CD4-positive, alpha-beta T cell treated with Interleukin-4 for 4 hours (primary cell): Measurements from ENCODE around the gene TJP2.

Experiments
- DNase-seq: peaks from one replicate; pipeline ENCODE4 v3.0.0-alpha.2; 2020

The TJP2 gene

DNA sequence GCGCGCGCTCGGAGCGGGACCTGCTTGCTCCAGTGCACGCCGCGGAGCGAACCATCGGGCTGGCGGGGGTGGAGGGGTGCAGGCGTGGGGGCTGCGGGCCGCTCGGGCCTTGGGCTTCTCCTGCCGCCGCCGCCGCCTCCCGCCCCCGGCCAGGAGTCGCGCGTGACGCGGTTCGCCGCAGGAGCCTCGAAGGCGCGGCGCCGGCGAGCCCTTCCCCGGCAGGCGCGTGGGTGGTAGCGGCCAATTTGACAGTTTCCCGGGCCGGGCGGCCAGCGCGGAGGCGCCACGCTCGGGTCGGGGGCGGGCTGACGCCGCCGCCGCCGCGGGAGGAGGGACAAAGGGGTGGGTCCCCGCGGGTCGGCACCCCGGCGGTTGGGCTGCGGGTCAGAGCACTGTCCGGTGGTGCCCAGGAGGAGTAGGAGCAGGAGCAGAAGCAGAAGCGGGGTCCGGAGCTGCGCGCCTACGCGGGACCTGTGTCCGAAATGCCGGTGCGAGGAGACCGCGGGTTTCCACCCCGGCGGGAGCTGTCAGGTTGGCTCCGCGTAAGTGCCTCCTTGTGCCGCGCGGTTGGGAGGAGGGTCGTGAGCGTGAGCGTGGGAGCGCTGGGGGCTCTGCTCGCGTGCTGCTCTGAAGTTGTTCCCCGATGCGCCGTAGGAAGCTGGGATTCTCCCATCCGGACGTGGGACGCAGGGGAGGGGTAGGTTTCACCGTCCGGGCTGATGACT is at the start of gene TJP2:
TSS of gene TJP2 (plus strand) at position 387 of the 725 bp plus-strand sequence. CDS start at position 483, 96 bp downstream.
- peak; percentile 22 for DNase-seq

DNA sequence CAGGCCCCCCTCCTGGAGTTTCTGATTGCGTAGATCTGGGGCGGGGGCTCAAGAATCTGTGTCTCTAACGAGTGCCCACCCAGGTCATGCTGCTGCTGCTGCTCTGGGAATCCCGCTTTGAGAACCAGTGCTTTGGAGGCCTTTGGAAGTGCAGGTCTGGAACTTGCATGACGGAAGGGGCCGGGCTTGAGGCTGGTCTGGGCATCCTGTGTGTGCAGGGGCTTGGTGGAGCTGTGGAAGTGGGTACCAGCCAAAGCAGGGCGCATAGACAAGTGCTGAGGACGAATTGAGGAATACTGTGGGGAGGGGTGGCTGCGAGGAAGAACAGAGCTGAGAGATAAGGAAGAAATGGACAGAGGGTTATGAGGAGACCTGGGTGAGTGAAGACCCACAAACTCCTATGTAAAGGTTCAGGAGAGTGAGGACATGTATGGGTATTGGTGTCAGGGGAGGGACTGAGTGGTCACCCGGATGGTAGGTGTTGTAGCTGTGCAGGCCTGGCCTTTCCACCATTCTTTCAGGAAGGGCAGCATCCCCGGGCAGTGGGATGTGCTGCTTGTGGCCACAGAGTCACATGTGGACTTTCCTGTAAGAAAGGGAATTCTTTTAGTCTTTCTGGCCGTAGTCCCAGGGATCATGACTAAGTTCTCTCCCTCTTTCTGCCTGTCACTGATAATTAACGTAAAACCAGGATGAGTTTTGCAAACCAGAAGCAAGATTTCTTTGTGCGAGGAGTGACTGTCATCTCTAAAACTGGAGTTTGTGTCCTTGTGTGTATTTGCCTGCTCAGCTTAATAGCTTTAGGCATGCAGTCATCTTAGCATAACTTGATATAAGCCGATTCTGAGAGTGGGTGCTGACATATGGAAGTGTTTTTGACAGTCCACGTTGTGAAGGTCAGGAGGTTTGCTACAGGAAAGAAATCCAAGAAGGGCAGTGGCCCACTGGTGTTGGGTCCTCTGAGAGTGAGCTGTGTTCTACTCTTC is 43.3 kb upstream of the TJP2 start:
- no peak for DNase-seq

DNA sequence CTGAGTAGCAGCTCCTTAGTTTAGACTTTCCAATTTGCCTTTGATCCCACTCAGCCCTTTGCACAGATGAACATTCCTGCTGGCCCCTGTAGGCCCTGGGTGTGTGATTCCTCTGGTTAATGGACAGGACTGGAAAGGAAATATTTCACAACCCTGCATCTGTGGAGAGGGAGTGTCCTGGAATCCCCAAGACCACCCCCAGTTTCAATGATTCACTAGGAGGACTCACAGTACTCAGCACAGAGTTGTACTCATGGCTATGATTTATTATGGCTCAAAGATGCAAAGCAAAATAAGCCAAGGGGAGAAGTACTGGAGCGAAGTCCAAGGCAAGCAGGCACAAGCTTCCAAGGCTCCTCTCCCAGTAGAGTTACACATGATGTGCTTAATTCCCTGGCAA is 42.4 kb upstream of the TJP2 start:
- no peak for DNase-seq

DNA sequence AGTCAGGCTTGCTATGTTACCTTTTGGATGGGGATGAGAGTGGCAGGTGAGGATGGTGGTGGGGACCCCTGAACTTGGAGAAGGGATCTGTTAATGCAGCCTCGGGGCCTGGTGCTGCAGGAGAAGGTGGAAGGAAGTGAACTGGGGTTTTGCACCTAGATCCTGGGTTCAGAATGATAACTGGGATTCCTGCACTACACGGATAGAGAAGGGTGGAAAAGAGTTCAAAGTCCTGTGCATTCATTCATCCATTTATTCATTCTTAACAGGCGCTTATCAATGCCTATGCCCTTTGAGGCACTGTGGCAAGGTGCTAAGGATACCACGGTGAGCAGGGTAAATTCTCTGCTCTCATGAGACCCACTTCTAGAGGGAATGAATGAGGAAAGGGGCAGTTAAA is 41.7 kb upstream of the TJP2 start:
- DNase-seq: no peak

DNA sequence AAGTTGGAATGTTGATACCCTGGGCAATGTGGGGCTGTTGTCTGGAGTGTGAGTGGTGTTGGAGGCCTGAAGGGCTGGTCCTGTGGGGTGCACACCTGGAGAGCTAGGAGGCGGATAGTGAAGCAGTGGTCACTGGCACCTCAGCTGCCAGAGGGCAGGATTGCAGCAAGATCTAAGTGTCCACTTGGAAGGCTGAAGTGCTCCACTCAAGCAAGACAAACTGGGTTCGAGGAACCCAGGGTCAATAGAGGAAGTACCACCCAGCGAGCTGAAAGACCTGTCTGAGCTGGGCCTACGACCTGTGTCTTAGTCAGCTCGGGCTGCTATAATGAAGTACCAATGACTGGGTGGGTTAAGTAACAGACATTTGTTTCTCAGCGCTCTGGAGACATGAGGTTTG is 39.7 kb upstream of the TJP2 start:
- DNase-seq: no peak

DNA sequence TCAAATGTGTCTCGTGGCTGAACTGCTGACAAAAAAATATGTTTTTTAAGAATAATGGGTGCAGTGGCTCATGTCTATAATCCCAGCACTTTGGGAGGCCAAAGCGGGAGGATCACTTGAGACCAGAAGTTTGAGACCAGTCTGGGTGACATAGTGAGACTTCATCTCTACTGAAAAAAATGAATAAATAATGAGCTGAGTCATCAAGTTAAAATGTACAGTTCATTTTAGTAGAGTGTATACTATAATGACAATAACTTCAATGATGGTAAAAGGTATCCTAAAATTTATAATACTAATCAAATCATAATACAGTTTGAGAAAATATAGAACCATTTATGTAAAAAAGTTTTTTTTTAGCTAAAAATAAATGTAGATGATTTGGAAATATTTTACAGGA is 37.9 kb upstream of the TJP2 start:
- DNase-seq: no peak

DNA sequence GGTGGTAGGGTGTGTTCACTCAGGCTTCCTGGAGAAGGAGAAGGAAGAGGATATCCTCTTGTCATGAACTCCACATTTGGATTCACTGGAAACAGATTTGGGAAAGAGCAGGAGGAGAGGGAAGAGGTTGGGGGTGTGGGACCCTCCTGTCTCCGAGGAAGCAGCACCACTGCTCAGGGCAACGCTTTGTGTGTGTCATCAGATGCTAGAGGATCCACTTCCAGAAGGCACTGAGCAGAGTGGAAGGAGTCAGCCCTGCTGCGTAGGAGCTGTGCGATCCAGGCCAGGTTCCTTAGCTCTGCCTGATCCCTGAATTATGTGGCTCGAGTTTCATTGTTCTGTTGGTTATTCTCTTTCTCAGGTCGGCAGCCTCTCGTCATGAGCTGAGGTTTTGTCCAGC is 37.3 kb upstream of the TJP2 start:
- no peak for DNase-seq

DNA sequence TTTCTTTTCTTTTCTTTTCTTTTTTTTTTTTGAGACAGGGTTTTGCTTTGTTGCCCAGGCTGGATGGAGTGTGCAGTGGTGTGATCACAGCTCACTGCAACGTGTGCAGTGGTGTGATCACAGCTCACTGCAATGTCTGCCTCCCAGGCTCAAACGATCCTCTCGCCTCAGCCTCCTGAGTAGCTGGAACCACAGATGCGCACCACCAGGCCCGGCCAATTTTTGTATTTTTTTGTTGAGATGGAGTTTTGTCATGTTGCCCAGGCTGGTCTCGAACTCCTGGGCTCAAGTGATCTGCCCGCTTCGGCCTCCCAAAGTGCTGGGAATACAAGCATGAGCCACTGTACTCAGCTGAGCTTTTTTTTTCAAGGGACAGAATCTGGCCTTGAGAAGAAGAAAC is 36.8 kb upstream of the TJP2 start:
- DNase-seq: no peak

DNA sequence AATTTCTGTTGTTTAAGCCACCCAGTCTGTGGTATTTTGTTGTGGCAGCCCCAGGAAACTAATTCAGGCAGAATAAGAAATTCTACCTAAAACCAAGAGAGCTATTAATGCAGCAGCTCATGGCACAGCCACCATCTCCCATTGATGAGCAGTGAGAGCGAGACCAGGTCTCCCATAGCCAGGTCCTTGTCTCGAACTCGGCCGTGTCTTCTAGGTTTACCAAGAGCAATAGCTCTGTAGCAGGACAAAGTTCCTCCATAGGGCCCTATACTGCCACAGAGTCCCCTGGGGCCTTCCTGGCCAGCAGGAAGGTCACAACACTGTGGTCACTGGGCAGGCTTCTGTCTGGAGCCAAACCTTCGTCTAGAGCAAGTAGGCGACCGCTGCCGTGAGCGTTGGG is 34.5 kb upstream of the TJP2 start:
- DNase-seq: no peak

DNA sequence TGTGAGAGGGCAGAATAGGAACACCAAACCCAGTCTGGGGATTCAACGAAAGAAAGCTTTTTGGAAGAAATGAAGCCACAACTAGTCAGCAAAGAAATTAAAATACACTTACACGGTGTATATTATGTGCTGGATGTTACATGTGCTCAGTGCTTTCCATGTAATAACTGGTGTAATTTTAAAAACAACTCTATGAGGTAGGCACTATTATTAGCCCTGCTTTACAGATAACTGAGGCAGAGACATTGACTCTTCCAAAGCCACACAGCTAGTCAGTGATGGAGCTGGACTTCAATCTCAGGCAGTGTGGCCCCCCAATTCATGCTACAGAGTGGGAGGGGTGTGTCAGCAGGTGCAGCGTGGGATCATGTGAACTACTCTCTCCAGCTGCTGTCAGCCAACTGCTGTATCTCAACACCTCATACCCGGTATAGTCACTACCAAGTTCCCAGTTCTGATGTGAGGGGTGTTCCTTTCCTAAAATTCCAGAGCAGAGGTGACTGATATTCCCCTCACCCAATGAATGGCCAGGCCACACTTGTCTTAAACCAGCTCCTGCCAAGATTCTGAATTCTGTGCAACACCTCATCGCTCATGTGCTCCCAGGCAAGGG is 33.8 kb upstream of the TJP2 start:
- no peak for DNase-seq

DNA sequence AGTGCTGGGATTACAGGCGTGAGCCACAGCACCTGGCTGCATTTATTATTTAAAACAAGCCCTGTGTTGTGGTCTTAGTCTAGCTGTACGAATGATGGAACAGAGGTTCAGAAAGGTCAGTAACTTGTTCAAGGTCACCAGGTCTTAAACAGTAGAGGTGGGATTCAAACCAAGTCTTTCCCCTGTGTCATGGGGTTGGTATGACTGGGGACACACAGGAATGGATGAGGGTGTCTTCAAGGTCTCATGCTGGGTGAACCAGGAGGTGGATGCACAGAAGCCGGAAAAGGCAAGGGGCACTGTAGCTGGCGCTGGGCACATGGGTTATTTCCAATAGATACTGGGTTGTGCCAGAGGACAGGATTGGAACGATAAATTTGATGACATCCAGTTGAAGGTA is 32.2 kb upstream of the TJP2 start:
- DNase-seq: no peak

DNA sequence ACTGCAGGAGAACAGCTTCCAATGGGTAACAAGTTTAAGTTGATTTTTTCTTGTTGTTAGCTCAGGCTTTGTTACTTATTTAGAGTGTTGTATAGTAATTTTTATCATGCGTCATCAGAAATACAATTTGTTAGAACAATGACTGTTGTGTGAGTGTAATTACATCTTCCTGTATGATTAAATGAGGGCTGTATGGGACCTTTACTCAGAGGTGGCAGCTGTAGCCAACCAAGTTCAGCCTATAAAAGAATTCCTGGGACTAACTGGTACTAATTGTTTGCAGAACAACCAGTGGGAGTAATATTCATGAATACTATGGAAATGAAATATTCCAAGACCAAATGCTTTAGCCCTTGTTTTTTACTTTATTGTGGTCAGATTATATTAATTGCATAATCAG is 30.8 kb upstream of the TJP2 start:
- DNase-seq: no peak

DNA sequence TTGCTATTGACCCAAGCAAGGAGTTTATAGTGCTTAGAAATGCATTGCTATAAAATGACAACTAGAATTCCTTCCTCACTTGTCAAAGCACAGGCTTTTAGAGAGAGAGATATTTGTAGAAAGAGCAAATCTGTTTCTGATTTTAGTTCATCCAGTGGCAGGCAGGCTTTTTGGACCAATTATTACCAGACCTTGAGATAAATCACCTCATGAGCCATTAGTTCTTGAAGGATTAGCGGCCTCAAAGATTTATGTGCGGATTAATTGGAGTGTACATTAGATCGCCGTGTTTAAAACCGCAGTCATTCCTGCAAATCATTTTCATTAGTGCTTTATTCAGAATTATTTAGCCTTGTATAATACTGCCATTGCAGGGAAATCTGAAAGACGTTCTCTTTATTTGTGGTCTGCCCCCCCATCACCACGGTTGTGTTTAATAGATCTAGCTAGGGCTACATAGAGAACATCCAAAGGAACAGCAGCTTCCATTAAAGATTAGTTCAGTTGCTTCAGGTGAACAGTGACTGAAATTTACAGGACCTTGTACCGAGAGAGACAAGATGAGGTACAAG is 28.8 kb upstream of the TJP2 start:
- no peak for DNase-seq

DNA sequence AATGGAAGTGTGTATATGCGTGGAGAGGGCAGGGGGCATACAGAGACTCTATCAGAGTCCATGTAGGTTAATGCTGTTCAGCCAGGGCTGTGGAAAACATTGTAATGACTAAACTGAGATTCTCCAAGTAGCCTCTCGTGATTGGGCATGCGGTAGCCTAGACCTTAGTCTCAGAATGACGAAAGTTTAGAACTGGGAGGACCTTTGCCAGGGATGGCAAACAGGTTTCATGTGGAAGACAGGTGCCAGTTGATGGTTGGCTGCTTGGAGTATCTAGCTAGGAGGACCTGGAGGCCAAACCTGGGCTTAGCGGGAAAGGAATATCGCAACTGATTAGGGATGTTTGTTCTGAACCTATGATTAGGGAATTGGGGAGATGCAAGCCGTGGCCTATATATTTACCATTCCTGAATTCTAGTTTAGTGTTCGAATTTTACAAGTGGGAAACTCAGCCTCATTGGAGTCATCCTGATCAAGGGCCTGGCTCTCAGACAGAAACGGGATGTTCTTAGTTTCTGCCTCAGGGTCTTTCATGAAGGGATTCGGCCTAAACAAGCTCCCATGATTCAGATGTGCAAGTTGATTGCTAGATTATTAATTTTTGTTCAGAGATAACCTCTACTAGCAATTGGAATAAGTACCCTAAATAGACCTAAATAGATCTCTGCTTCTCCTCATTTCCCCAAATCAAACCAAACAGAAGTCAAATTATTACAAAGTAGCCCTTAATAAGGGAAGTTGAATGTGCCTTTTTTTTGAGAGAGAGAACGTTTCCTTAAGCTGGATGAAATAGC is 26.8 kb upstream of the TJP2 start:
- DNase-seq: no peak

DNA sequence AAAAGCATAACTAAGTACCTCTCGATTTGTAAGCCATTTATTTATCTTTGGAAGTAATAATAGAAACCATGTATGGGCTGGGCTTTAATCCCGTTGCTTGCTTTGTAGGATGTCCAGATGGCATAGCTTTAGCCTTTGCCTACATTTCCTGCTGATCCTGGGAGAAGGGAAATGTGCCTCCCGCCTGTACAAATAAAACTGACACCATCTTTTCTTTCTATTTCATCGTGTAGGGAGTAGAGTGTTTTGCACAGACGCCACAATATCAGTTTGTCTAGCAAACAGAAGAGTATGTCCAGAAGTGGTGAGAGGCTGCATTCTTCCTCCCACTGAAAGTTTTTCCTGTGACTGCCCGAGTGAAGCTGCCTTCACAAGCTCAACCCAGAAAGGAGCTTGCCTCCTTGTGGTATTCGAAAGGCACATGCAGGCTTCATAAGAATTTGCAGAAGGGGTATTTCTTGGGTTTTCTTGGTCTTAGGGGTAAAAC is 24.7 kb upstream of the TJP2 start:
- no peak for DNase-seq

DNA sequence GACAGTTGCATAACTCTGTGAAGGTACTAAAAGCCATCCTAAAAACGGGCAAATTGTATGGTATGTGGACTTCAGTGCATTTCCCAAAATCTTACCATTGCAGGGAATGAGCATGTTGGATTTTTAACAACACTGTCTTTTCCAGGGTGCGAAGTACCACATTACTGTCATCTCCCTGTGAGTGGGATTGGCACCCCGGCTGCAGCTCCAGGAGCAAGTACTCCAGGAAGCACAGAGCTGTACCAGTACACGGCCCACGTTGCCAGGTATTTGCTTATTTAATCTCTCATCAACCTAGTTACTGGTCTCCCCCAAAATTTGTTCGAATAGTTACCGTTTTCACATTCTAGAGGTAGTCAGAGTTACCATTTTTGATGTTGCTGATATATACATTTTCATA is 22.6 kb upstream of the TJP2 start:
- DNase-seq: no peak

DNA sequence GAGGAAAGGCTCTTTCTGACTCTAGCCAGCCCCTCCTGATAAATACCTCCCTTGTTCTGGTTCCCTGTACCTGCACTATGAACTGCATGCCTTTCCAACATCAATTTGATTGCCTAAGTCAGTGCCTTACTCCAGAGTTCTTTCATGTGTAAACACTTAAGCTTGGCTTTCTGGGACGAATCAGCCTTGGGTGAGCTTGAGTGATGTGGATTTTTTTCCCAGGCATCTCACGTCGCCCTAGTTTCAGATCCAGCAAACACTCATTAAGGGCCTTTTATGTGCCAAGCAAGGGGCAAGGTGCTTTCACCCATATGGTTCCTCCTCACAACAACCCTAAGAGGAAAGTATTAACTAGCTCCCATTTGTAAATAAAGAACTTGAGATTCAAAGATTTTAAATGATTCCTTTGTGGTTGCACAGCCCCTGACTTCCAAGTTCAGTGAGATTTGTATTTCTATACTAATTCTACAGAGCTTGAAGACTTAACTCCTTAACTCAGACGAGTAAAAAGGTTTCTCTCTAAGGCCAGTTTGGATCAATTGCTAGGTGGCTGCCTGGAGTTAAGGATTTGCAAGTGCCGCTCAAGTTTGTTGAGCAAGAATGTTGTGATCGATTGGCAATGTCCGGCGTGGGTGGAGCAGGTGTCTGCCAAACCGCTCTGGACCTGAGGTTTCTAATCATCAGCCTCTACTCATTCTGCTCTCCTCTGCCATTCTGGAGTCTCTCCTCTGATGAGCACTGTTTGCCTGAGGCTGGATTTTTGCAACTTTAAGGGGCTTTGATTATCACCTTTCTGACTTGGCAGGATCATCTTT is 20.2 kb upstream of the TJP2 start:
- no peak for DNase-seq

DNA sequence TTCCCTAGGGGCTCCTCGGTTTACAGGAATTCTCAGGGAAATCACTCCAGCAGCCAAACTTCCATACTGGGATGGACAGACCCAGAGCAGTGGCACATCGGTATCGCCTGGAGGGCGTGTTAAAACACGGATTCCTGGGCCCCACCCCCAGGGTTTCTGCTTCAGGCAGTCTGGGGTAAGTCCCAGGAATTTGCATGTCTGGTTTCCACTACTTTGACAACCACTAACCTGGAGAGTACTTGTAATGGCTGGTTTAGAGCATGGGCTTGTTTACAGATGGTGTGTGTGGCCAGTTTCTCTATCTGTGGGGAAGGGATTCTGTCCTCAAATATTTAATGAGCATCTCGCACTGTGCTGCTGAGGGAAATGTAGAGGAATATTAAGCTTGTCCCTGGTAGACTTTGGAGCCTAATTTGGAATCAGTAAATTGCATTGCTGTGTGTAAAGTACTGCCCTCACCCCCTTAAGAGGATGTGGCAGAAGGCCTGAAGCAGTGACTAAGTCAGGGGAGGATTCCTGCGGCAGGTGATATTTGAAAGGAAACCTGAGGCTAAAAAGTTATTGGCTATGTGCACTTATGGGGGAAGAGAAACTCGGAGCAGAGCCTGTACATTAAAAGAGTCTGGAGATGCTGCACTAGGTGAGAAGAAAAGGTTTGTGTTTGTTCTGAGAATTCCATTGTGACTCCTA is 18.6 kb upstream of the TJP2 start:
- no peak for DNase-seq

DNA sequence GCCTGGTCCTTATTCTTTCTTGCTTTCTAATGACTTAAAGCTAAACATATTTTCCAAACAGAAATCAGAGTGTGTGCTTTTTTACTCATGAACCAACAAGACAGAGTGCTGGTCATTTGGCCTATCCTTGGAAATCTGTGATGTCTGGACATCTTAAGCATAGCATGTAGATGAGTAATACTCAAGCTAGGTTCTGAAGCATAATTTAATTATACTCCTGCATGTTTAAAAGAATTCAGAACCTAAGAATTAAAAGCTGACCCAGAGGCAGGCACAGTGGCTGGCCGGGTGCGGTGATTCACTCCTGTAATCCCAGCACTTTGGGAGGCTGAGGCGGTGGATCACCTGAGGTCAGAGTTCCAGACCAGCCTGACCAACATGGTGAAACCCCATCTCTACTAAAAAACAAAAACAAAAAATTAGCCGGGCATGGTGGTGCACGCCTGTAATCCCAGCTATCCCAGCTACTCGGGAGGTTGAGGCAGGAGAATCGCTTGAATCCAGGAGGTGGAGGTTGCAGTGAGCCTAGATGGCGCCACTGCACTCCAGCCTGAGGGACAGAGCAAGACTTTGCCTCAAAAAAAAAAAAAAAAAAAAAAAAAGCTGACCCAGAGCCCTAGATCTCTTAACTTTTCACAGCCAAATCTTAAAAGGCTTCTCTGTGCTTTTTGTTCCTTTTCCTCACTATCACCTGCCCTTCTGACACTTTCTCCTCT is 16.2 kb upstream of the TJP2 start:
- no peak for DNase-seq

DNA sequence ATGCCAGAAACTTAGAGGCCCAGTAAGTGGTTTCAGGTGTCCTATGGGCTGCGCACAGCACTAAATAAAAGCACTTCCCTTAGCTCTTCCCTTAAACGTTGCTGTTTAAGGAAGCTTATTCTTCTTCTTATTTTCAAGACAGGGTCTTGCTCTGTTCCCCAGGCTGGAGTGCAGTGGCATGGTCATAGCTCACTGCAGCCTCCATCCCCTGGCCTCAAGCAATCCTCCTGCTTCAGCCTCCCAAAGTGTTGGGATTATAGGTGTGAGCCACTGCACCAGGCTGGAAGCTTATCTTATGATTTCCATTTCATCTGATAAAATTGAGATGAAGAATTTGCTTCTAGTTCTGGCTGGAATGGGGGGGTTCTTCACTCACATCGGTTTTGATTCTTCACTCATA is 15.6 kb upstream of the TJP2 start:
- no peak for DNase-seq
